Measurements from ENCODE around the gene UMOD. TPM values are rescaled to one million over a fixed set of nuclear protein-coding genes. Genes with fewer than 3 reads are reported as not detected.

UMOD gene
- total and polyA plus RNA-seq, 4 donors, result not detected

GRCh38 chr16:20383106-20384029 is 30.9 kb upstream of the UMOD start:
- Histone ChIP-seq H3K4me3 (no peak overlapping the region), H3K36me3 (ENCODE audit: control insufficient read depth in 4 of 4, insufficient read depth in 4 of 4, low read length in 4 of 4) (no peaks in the 10 kb centered on the region), H3K27me3 (ENCODE audit: control insufficient read depth in 3 of 3, insufficient read depth in 3 of 3, low read length in 2 of 3) (peaks cover 0 to 3% (median 0%) of the 10 kb centered on the region in 3 donors), H3K4me1 (ENCODE audit: control insufficient read depth in 5 of 5, insufficient read depth in 5 of 5, low read length in 5 of 5) (peaks cover 0 to 6% (median 0%) of the 10 kb centered on the region in 5 donors), H3K27ac (ENCODE audit: low read depth in 1 of 2, low read length in 1 of 2) (no peak overlapping the region), H3K9ac (ENCODE audit: insufficient read depth in 1 of 2, low read length in 2 of 2) (no peak overlapping the region), H3K9me3 (ENCODE audit: control insufficient read depth in 4 of 4, insufficient read depth in 3 of 4, low read length in 3 of 4) (peaks cover 0 to 2% (median 0%) of the 10 kb centered on the region in 4 donors)
- peak; percentile 68 for ATAC-seq (ENCODE audit: insufficient read depth, low FRiP score)
- 28 to 35% methylated on average over 11 of the region's 11 CpGs for WGBS, 2 donors
- peak; percentile 60 to 76 (median 61) for DNase-seq
- TF ChIP-seq, protein P1, sequence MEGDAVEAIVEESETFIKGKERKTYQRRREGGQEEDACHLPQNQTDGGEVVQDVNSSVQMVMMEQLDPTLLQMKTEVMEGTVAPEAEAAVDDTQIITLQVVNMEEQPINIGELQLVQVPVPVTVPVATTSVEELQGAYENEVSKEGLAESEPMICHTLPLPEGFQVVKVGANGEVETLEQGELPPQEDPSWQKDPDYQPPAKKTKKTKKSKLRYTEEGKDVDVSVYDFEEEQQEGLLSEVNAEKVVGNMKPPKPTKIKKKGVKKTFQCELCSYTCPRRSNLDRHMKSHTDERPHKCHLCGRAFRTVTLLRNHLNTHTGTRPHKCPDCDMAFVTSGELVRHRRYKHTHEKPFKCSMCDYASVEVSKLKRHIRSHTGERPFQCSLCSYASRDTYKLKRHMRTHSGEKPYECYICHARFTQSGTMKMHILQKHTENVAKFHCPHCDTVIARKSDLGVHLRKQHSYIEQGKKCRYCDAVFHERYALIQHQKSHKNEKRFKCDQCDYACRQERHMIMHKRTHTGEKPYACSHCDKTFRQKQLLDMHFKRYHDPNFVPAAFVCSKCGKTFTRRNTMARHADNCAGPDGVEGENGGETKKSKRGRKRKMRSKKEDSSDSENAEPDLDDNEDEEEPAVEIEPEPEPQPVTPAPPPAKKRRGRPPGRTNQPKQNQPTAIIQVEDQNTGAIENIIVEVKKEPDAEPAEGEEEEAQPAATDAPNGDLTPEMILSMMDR (IDR thresholded peaks at IDR 0.05; ENCODE audit: control extremely low read depth, extremely low read depth), result peak; percentile 48

DNA sequence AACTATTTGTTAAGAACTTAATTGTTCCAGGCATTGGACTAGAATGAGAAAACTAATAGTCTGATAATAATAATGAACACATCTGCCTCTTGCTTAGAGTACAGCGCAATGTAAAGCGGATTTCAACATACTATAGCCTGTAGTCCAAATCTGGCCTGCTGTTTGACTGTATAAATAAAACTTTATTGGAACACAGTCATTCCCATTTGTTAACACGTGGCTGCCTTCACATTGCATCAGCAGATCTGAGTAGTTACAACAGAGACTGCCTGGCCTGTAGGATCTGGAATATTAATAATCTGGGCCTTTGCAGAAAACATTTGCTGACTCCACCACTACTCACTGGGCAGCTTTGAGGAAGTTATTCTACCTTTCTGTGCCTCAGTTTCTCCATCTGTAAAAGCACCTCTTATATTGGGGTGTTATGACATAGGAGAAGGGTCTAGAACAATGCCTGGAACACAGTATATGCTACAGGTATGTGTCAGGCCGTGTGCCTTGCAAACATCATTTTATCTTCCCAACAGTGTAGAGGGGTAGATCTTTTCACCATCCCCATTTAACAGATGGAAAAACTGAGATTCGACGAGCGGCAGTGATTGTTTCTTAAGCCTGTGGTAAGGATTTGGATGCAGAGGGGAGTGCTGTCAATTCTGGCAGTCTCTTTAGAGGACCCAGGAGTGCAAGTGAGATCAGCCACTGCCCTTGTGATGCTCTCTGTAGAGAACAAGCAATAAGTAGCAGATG is 29.9 kb upstream of the UMOD start:
- Histone ChIP-seq H3K9me3 (ENCODE audit: control insufficient read depth in 4 of 4, insufficient read depth in 3 of 4, low read length in 3 of 4) (peaks cover 0 to 2% (median 0%) of the 10 kb centered on the region in 4 donors), H3K27ac (ENCODE audit: low read depth in 1 of 2, low read length in 1 of 2) (no peak overlapping the region), H3K36me3 (ENCODE audit: control insufficient read depth in 4 of 4, insufficient read depth in 4 of 4, low read length in 4 of 4) (no peaks in the 10 kb centered on the region), H3K4me3 (no peak overlapping the region), H3K27me3 (ENCODE audit: control insufficient read depth in 3 of 3, insufficient read depth in 3 of 3, low read length in 2 of 3) (peaks cover 0 to 3% (median 0%) of the 10 kb centered on the region in 3 donors), H3K4me1 (ENCODE audit: control insufficient read depth in 5 of 5, insufficient read depth in 5 of 5, low read length in 5 of 5) (peaks cover 0 to 6% (median 0%) of the 10 kb centered on the region in 5 donors), H3K9ac (ENCODE audit: insufficient read depth in 1 of 2, low read length in 2 of 2) (no peak overlapping the region)
- 89 to 91% methylated on average over 7 of the region's 7 CpGs for WGBS, 2 donors
- DNase-seq (no peak), ATAC-seq (ENCODE audit: insufficient read depth, low FRiP score) (no peak)
- TF ChIP-seq, protein P1 (IDR thresholded peaks at IDR 0.05; ENCODE audit: control extremely low read depth, extremely low read depth), result no peak

DNA sequence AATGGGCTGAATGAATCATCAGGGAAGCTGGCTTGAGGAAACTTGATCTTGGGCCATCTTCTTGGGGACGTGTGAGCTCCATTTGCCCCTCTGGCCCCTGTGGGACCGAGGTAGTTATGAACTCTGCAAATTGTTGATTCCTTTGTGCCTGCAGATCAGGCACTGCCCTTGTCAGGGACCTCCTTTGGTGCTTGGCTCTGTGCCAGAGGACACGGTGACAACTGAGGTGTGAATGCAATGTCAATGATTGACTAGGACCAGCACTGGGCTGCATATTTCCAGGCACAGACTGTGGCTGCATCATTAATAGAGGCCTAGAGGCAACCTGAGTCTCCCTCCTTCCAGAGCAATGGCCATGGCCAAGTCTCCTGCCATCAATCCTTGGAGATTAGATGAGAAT is 28.3 kb upstream of the UMOD start:
- Histone ChIP-seq H3K27me3 (ENCODE audit: control insufficient read depth in 3 of 3, insufficient read depth in 3 of 3, low read length in 2 of 3) (peaks cover 0 to 3% (median 0%) of the 10 kb centered on the region in 3 donors), H3K4me1 (ENCODE audit: control insufficient read depth in 5 of 5, insufficient read depth in 5 of 5, low read length in 5 of 5) (no peaks in the 10 kb centered on the region), H3K36me3 (ENCODE audit: control insufficient read depth in 4 of 4, insufficient read depth in 4 of 4, low read length in 4 of 4) (no peaks in the 10 kb centered on the region), H3K4me3 (no peak overlapping the region), H3K27ac (ENCODE audit: low read depth in 1 of 2, low read length in 1 of 2) (no peak overlapping the region), H3K9ac (ENCODE audit: insufficient read depth in 1 of 2, low read length in 2 of 2) (no peak overlapping the region), H3K9me3 (ENCODE audit: control insufficient read depth in 4 of 4, insufficient read depth in 3 of 4, low read length in 3 of 4) (no peaks in the 10 kb centered on the region)
- 44 to 65% methylated on average over 3 of the region's 3 CpGs for WGBS, 2 donors
- TF ChIP-seq, protein P1 (IDR thresholded peaks at IDR 0.05; ENCODE audit: control extremely low read depth, extremely low read depth), result no peak
- DNase-seq (no peak), ATAC-seq (ENCODE audit: insufficient read depth, low FRiP score) (no peak)

All from lung (tissue), 12 donors.